ENCODE measurements around the gene NMT1. TPM values are rescaled to one million over a fixed set of nuclear protein-coding genes. Genes with fewer than 3 reads are reported as not detected.

The NMT1 gene
- total RNA-seq, 4 donors from 2014 or later: 58.5 to 79.3 (median 65.1) TPM

DNA sequence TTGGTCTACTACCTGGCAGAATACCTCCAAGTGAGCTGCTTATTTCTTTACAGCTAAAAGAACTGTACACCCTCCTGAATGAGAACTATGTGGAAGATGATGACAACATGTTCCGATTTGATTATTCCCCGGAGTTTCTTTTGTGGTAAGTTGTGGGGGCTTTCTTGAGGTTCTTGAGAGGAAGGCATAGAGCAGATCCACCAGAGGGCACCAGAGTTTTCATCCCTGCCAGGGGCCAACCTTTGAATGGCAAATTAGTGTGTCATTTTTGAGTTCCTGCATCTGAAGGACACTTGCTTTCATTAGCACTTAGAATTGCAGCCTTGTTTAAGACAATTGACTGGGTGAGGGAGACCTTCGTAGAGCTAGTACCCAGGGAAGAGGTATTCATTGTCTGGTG, 35.0 kb downstream of the NMT1 start:
- 88% methylated on average over 3 of the region's 3 CpGs for WGBS
- Histone ChIP-seq H3K36me3 (peaks cover 54 to 97% (median 76%) of the 10 kb centered on the region in 4 donors), H3K27me3 (no peaks in the 10 kb centered on the region), H3K9me3 (no peaks in the 10 kb centered on the region), H3K27ac (replicated peaks in 1 of 4) (peak overlapping the region; percentile 87 to 94 (median 90)), H3K4me3 (no peak overlapping the region), H3K4me1 (peaks cover 46 to 83% (median 77%) of the 10 kb centered on the region in 4 donors)
- no peak for DNase-seq (ENCODE audit: extremely low spot score)
- intact Hi-C loops (cut with DNase I): loop anchor here (5.0 kb wide), 3 partner anchors 36 to 74 kb away; partner anchors contain the start of genes DCAKD and PLCD3
- TF ChIP-seq CTCF (IDR thresholded peaks at IDR 0.05): peak; percentile 47 to 64 (median 57)
- TF ChIP-seq EP300 (IDR thresholded peaks at IDR 0.05): no peak

- DNase-seq (ENCODE audit: extremely low spot score): no peak
- WGBS: 93% methylated on average over 7 of the region's 11 CpGs
- intact Hi-C loops (cut with DNase I): loop anchor here (5.0 kb wide), 3 partner anchors 35 to 75 kb away; partner anchors contain the start of genes DCAKD and PLCD3
- H3K27ac ChIP-seq (replicated peaks in 1 of 4): peak overlapping the region; percentile 84 to 91 (median 88)
- H3K27me3 ChIP-seq: no peaks in the 10 kb centered on the region
- peaks cover 44 to 75% (median 69%) of the 10 kb centered on the region in 4 donors for H3K4me1 ChIP-seq
- H3K9me3 ChIP-seq: no peaks in the 10 kb centered on the region
- peaks cover 54 to 97% (median 75%) of the 10 kb centered on the region in 4 donors for H3K36me3 ChIP-seq
- H3K4me3 ChIP-seq: no peak overlapping the region
- TF ChIP-seq POLR2A (IDR thresholded peaks at IDR 0.05; ENCODE audit: low read depth): no peak
- TF ChIP-seq POLR2AphosphoS5 (IDR thresholded peaks at IDR 0.05): no peak
- TF ChIP-seq EP300 (IDR thresholded peaks at IDR 0.05): no peak
- no peak for TF ChIP-seq CTCF (IDR thresholded peaks at IDR 0.05)
These were observed 35.8 kb downstream of the NMT1 start for GRCh38 chr17:45096926-45097325.

DNA sequence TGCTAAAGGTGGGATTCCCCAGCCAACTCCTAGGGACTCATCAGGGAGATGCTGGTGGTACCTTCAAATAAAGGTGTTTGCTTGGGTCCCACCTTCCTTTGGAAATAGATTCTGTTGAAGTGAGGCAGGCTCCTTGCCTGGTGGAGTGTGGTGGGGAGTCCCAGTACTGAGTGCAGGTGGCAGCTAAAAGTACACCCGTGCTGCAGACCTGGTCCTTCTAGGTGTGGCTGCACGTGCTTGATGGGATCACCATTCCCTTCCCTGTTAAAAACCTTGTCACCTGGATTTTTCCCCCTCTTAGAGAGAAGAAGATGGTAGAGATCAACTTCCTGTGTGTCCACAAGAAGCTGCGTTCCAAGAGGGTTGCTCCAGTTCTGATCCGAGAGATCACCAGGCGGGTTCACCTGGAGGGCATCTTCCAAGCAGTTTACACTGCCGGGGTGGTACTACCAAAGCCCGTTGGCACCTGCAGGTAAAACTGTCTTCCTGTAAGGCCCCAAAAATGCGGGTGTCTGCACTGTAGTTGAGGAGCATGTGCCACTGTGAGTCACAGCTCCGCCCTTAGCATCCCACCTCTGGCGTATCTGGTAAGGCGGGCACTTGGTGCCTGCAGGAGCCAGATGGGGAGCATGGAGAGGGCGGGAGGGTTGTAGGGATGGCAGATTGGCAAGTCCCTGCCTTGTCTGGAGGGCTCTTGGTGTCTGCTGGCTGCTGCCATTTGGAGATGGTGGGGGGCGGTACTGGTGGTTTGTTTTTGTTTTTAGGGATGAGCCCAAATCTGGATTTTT, 37.2 kb downstream of the NMT1 start:
- WGBS: 79% methylated on average over 13 of the region's 13 CpGs
- no peak overlapping the region for H3K4me3 ChIP-seq
- intact Hi-C loops (cut with DNase I): loop anchor here (2.0 to 5.0 kb wide), 4 partner anchors 34 to 177 kb away; partner anchors contain the start of genes DCAKD and PLCD3
- no peaks in the 10 kb centered on the region for H3K27me3 ChIP-seq
- peak overlapping the region; percentile 67 to 91 (median 86) for H3K27ac ChIP-seq (replicated peaks in 1 of 4)
- peaks cover 46 to 62% (median 55%) of the 10 kb centered on the region in 4 donors for H3K4me1 ChIP-seq
- DNase-seq (ENCODE audit: extremely low spot score): no peak
- H3K9me3 ChIP-seq: no peaks in the 10 kb centered on the region
- TF ChIP-seq EP300 (IDR thresholded peaks at IDR 0.05): no peak
- peaks cover 65 to 97% (median 86%) of the 10 kb centered on the region in 4 donors for H3K36me3 ChIP-seq

DNA sequence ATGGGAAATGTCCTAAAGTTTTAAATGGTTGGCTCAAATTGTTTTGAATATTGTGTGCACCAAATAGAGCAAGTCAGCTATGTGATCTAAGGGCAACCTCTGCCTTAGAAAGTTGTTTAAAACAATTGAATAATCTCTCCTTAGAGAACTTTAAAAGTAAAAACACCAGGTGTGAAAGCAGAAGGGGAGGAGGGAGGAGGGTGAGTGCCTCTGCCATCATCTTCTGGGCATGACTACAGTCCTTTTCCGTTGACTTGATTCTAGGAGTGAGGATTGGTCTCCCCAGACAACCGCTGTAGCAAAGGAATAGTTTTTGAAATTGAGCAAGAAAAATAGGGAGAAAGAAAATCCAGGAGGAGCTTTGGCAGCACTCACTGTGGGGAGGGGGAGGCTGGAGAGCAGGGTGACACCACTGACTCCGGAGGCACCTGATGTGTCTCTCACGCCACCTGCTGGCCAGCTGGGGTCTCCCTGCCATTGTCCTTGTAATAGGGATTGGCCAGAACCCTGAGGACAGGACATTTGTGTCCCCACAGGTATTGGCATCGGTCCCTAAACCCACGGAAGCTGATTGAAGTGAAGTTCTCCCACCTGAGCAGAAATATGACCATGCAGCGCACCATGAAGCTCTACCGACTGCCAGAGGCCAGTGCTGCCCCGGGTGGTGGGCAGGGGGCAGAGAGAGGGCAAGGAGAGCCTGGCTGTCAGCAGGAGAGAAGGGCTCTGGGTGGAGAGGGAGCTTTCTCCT, 37.9 kb downstream of the NMT1 start:
- WGBS: 42% methylated on average over 9 of the region's 9 CpGs
- Histone ChIP-seq H3K4me1 (peaks cover 42 to 54% (median 48%) of the 10 kb centered on the region in 4 donors), H3K27ac (replicated peaks in 1 of 4) (peak overlapping the region; percentile 61 to 91 (median 76))

More for the DNA sequence above, 37.9 kb downstream of the NMT1 start:
- H3K27me3 ChIP-seq: no peaks in the 10 kb centered on the region
- intact Hi-C loops (cut with DNase I): loop anchor here (2.0 to 5.0 kb wide), 4 partner anchors 33 to 178 kb away; partner anchors contain the start of genes DCAKD and PLCD3
- no peak overlapping the region for H3K4me3 ChIP-seq
- H3K9me3 ChIP-seq: no peaks in the 10 kb centered on the region
- H3K36me3 ChIP-seq: peaks cover 72 to 97% (median 89%) of the 10 kb centered on the region in 4 donors
- peak; percentile 96 for DNase-seq (ENCODE audit: extremely low spot score)
- peak; percentile 60 to 69 for TF ChIP-seq POLR2AphosphoS5 (IDR thresholded peaks at IDR 0.05)
- no peak for TF ChIP-seq EP300 (IDR thresholded peaks at IDR 0.05)
- TF ChIP-seq CTCF (IDR thresholded peaks at IDR 0.05): peak; percentile 85 to 92 (median 90)
- no peak for TF ChIP-seq POLR2A (IDR thresholded peaks at IDR 0.05; ENCODE audit: low read depth)

All from esophagus muscularis mucosa (tissue), 4 donors.